Subcutaneous adipose tissue (tissue), 4 donors: ENCODE measurements around the gene SMARCD3. TPM values are rescaled to one million over a fixed set of nuclear protein-coding genes. Genes with fewer than 3 reads are reported as not detected.

Experiments used
- total RNA-seq, 4 donors: library from RNA; depleted of rRNA; stranded (reverse); fragments of >200 nt; gene quantifications; one replicate each; pipeline ENCODE4 v1.1.0, GENCODE V29; 2016
- TF ChIP-seq, protein P1 (sequence below): fragments of 450-650 bp; IDR thresholded peaks from one replicate; pipeline ENCODE4 v1.5.1; 2016; ENCODE audit warnings: low read depth, mild to moderate bottlenecking, control low read depth, antibody characterized with exemption, moderate library complexity

Gene SMARCD3
- total RNA-seq, 4 donors from 2014 or later = 15.9 to 38.2 (median 21.1) TPM

- TF ChIP-seq, protein P1, sequence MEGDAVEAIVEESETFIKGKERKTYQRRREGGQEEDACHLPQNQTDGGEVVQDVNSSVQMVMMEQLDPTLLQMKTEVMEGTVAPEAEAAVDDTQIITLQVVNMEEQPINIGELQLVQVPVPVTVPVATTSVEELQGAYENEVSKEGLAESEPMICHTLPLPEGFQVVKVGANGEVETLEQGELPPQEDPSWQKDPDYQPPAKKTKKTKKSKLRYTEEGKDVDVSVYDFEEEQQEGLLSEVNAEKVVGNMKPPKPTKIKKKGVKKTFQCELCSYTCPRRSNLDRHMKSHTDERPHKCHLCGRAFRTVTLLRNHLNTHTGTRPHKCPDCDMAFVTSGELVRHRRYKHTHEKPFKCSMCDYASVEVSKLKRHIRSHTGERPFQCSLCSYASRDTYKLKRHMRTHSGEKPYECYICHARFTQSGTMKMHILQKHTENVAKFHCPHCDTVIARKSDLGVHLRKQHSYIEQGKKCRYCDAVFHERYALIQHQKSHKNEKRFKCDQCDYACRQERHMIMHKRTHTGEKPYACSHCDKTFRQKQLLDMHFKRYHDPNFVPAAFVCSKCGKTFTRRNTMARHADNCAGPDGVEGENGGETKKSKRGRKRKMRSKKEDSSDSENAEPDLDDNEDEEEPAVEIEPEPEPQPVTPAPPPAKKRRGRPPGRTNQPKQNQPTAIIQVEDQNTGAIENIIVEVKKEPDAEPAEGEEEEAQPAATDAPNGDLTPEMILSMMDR = no peak
These were observed 12.0 kb upstream of the SMARCD3 start for GRCh38 chr7:151260471-151260870.

GRCh38 chr7:151257990-151258389 lies 9.5 kb upstream of the SMARCD3 start:
- TF ChIP-seq, protein P1 = no peak

GRCh38 chr7:151256410-151257045 lies 8.0 kb upstream of the SMARCD3 start:
- TF ChIP-seq, protein P1 = no peak

GRCh38 chr7:151255390-151255789 lies 6.9 kb upstream of the SMARCD3 start:
- TF ChIP-seq, protein P1 = no peak

- TF ChIP-seq, protein P1 = no peak
These were observed 6.4 kb upstream of the SMARCD3 start for GRCh38 chr7:151254851-151255250.

DNA sequence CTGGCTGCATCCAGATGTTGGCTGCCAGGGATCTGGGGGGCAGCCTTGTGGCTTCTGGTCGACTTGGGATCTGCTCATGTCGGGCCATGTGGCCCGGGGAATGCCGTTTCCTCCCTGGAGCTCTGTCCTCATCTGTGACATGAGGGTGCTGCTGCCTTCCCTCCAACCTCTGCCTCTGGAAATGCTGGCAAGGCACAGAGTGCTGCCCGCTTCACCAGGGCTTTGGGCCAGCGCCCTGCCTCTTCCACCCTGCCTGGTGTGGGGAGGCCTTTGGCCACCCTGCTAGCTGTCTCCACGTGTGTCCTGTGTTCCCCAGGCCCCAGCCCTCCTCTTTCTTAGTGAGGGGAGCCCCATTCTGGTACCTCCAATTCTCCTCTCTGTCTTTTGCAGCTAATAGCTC lies 5.8 kb upstream of the SMARCD3 start:
- TF ChIP-seq, protein P1 = no peak

GRCh38 chr7:151252961-151253711 lies 4.6 kb upstream of the SMARCD3 start:
- TF ChIP-seq, protein P1 = no peak
